ENCODE measurements around the gene SIGLEC8.

- no peak for TF ChIP-seq REST (IDR thresholded peaks at IDR 0.05; ENCODE audit: insufficient read depth in 1 of 2, low read depth in 2 of 2, low read length in 2 of 2)
- no peak for TF ChIP-seq SIN3A (IDR thresholded peaks at IDR 0.05; ENCODE audit: borderline replicate concordance, insufficient read depth, low read length)
- TF ChIP-seq TAF1 (IDR thresholded peaks at IDR 0.05; ENCODE audit: borderline replicate concordance, insufficient read depth, low read length): no peak
- no peak for TF ChIP-seq POLR2AphosphoS5 (IDR thresholded peaks at IDR 0.05; ENCODE audit: low read depth, low read length)
- TF ChIP-seq FOXP2 (optimal IDR thresholded peaks at IDR 0.05; ENCODE audit: borderline replicate concordance, extremely low read depth, extremely low read length, insufficient read depth): no peak
These were observed 17.3 kb downstream of the SIGLEC8 start for GRCh38 chr19:51440846-51441409.
